A673 (cell line): ENCODE data around the gene TGFB1I1. TPM values are rescaled to one million over a fixed set of nuclear protein-coding genes. Genes with fewer than 3 reads are reported as not detected.
A peak's percentile ranks its signal among the peaks of the same experiment; 100 is the strongest.

Experiments used
- BruUV-seq: library from RNA; stranded (reverse); fragments of 400-500 nt; replicated peaks from 2 replicates; lab custom pipeline; 2021; lab: Mats Ljungman, UMichigan
- CTCF ChIA-PET: fragments of 300-600 bp; sonication (Branson Sonifier 250); formaldehyde crosslinking; loops from one replicate; lab custom pipeline; 2022; ENCODE audit warnings: antibody characterized with exemption; lab: Charles Lee
- POLR2A ChIA-PET: fragments of 300-600 bp; sonication (Branson Sonifier 250); formaldehyde crosslinking; loops from one replicate; lab custom pipeline; 2022; ENCODE audit warnings: antibody characterized with exemption; ENCODE audit not compliant: low non-redundant PET; lab: Charles Lee
- DNase-seq: peaks from one replicate; pipeline ENCODE4 v3.0.0-alpha.2; 2015; ENCODE audit warnings: low spot score
- H3K27ac ChIP-seq: fragments of 200-600 bp; sonication (generic); 2 replicates; pipeline ENCODE4 v1.5.1; 2016; ENCODE audit warnings: mixed run types, low read depth, mild to moderate bottlenecking, mixed read lengths, antibody characterized with exemption, low read length; ENCODE audit not compliant: poor library complexity, severe bottlenecking
- H3K27me3 ChIP-seq: fragments of 200-600 bp; sonication (generic); replicated peaks from 2 replicates; pipeline ENCODE4 v1.6.1; 2017; ENCODE audit warnings: mixed run types, low read depth, mild to moderate bottlenecking, mixed read lengths, antibody characterized with exemption, low read length; ENCODE audit not compliant: insufficient read depth, poor library complexity
- H3K36me3 ChIP-seq: fragments of 200-600 bp; sonication (generic); 2 replicates; pipeline ENCODE4 v1.6.1; 2016; ENCODE audit warnings: mixed run types, mild to moderate bottlenecking, mixed read lengths, antibody characterized with exemption, low read length; ENCODE audit not compliant: insufficient read depth, poor library complexity, severe bottlenecking
- H3K4me1 ChIP-seq: fragments of 200-600 bp; sonication (generic); 2 replicates; pipeline ENCODE4 v1.6.1; 2017; ENCODE audit warnings: mixed run types, mild to moderate bottlenecking, mixed read lengths, antibody characterized with exemption, low read length; ENCODE audit not compliant: insufficient read depth, poor library complexity, severe bottlenecking
- H3K4me3 ChIP-seq: fragments of 200-600 bp; sonication (generic); 2 replicates; pipeline ENCODE4 v1.5.1; 2016; ENCODE audit warnings: low read depth, mixed run types, mild to moderate bottlenecking, mixed read lengths, low read length; ENCODE audit not compliant: poor library complexity, severe bottlenecking
- H3K9me3 ChIP-seq: fragments of 200-600 bp; sonication (generic); 2 replicates; pipeline ENCODE4 v1.6.1; 2016; ENCODE audit warnings: mixed run types, low read depth, mild to moderate bottlenecking, mixed read lengths, antibody characterized with exemption, low read length; ENCODE audit not compliant: poor library complexity, severe bottlenecking
- EZH2 ChIP-seq: fragments of 200-600 bp; sonication (generic); IDR thresholded peaks from 2 replicates; pipeline ENCODE4 v1.6.1; 2017; ENCODE audit warnings: borderline replicate concordance, low read depth, mild to moderate bottlenecking, mixed read lengths, antibody characterized with exemption, low read length; ENCODE audit not compliant: poor library complexity, severe bottlenecking
- intact Hi-C: fragments of 100-400 bp; cut with micrococcal nuclease; formaldehyde crosslinking; loops from one replicate; pipeline ENCODE4 v1.10.0; 2022; ENCODE audit not compliant: unreplicated experiment
- total RNA-seq: library from RNA; stranded (reverse); gene quantifications from 2 replicates; pipeline ENCODE4 v1.2.3, GENCODE V29; 2021
- TF ChIP-seq, protein P1 (sequence below): fragments of 300-800, 200-600 bp; sonication (generic); conservative IDR thresholded peaks from 2 replicates; pipeline ENCODE4 v1.5.1; 2017; ENCODE audit warnings: low read depth, mild to moderate bottlenecking, antibody characterized with exemption, low read length, moderate library complexity, mixed read lengths

Gene TGFB1I1
- total RNA-seq, 1 experiment from 2014 or later, result 3.3 TPM

DNA sequence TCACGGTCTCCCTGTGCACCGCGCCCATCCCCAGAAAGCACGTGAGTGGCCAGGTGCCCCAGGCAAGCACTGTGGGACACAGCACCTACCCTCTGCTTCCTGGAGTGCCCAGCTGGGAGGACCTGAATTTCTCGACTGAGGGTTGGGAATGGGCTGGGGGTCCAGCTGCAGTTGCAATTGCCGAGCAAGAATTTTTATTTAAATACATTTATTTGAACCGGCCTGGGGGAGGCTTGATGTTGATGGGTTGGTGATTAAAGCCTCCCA is 17.3 kb downstream of the TGFB1I1 start:
- no peaks in the 10 kb centered on the region for H3K9me3 ChIP-seq
- intact Hi-C loops, result no loop called here
- no peak overlapping the region for H3K4me3 ChIP-seq
- H3K4me1 ChIP-seq, result peaks cover 12% of the 10 kb centered on the region
- no TSS peak for BruUV-seq
- ChIA-PET CTCF (no interaction called here), POLR2A (interaction anchor here (0.5 kb wide), 1 partner anchor 55 kb away, joined by 10 read pairs; no protein-coding TSS in a partner anchor)
- no peak for TF ChIP-seq EZH2
- TF ChIP-seq, protein P1, sequence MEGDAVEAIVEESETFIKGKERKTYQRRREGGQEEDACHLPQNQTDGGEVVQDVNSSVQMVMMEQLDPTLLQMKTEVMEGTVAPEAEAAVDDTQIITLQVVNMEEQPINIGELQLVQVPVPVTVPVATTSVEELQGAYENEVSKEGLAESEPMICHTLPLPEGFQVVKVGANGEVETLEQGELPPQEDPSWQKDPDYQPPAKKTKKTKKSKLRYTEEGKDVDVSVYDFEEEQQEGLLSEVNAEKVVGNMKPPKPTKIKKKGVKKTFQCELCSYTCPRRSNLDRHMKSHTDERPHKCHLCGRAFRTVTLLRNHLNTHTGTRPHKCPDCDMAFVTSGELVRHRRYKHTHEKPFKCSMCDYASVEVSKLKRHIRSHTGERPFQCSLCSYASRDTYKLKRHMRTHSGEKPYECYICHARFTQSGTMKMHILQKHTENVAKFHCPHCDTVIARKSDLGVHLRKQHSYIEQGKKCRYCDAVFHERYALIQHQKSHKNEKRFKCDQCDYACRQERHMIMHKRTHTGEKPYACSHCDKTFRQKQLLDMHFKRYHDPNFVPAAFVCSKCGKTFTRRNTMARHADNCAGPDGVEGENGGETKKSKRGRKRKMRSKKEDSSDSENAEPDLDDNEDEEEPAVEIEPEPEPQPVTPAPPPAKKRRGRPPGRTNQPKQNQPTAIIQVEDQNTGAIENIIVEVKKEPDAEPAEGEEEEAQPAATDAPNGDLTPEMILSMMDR, result no peak
- no peak for DNase-seq
- no peak overlapping the region for H3K27ac ChIP-seq
- peaks cover 10% of the 10 kb centered on the region for H3K36me3 ChIP-seq
- no peaks in the 10 kb centered on the region for H3K27me3 ChIP-seq

DNA sequence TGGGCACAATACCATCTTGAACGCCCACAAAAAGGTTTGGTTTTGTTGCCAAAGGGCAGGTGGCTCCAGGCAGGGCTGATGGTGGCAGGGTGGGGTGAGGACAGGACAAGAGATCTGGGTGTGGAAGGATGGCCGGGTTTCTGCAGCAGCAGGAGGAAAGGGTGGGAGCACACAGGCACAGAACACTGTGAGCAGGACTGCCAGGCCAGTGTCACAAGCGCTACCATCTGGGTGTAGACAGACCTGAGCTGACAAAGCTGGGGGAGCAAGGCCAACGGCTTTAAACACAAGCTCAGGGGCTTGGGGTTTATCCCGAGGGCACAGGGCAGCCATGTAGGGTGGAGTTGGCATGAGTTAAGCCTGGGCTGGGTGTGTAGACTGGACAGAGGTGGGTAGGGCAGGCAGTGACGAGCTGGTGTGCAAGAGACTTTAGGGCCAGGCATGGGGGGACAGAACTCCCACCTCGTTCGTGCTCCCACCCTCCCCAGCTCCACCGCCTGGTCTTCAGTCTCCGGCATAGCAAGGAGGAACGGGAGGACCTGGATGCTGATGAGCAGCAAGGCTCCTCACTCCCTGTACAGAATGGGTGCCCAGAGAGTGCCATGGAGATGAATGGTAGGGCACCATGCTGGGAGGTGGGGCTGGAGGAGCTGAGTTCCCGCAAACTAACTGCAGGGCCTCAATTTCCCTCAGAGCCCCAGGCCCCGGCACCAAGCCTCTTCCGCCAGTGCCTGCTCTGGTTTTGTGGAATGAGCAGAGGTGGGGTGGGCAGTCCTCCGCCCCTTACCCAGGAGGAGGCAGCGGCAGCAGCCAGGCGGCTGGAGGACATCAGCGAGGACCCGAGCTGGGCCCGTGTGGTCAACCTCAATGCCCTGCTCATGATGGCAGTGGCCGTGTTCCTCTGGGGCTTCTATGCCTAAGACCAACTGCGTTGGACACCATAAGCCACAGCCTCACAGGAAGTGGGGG is 17.9 kb downstream of the TGFB1I1 start:
- BruUV-seq, result TSS peak; percentile 32

DNA sequence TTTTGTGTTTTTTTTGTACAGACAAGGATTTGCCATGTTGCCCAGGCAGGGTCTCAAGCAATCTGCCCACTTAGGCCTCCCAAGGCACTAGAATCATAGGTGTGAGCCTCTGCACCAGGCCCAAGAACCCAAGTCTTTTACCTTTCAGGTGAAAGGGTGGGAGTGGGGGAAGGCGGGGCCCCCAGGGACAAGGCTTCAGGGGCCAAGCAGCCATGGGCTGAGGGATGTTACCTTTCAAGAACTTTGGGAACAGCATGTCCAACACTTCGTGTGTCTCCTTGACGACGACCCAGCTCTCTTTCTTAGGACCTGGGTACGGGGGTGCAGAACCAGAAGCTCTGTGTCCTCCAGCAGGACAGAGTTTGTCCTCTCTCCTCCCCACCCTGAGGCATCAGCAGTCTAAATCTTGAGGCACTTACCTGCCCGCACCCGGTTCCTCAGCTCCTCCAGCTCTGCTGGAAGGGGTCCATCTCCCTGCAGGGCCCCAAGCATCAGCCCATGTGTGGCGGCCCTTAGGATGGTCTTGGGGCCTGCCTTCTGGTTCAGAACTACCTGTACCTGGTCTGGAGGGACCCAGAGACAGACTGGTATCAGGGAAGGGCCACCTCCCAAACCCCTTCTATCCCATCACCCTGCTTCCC is 19.9 kb downstream of the TGFB1I1 start:
- H3K27me3 ChIP-seq, result no peaks in the 10 kb centered on the region
- no TSS peak for BruUV-seq
- no peak for DNase-seq
- H3K36me3 ChIP-seq, result peaks cover 10% of the 10 kb centered on the region
- ChIA-PET POLR2A (no interaction called here), CTCF (no interaction called here)
- no peaks in the 10 kb centered on the region for H3K9me3 ChIP-seq
- no peak overlapping the region for H3K4me3 ChIP-seq
- H3K27ac ChIP-seq, result no peak overlapping the region
- H3K4me1 ChIP-seq, result peaks cover 12% of the 10 kb centered on the region
- intact Hi-C loops, result no loop called here
- TF ChIP-seq, protein P1, result no peak
- TF ChIP-seq EZH2, result no peak

More for the DNA sequence above, 17.9 kb downstream of the TGFB1I1 start:
- ChIA-PET POLR2A (interaction anchor here (0.5 kb wide), 1 partner anchor 55 kb away, joined by 10 read pairs; no protein-coding TSS in a partner anchor), CTCF (no interaction called here)
- H3K4me3 ChIP-seq, result no peak overlapping the region
- no peaks in the 10 kb centered on the region for H3K9me3 ChIP-seq
- no peak for TF ChIP-seq EZH2
- TF ChIP-seq, protein P1, result no peak
- peaks cover 12% of the 10 kb centered on the region for H3K4me1 ChIP-seq
- peaks cover 10% of the 10 kb centered on the region for H3K36me3 ChIP-seq
- no peak overlapping the region for H3K27ac ChIP-seq
- H3K27me3 ChIP-seq, result no peaks in the 10 kb centered on the region
- intact Hi-C loops, result no loop called here
- DNase-seq, result no peak
